SIG-M5 (cell line): ENCODE measurements around the gene CCDC28B.

ENCODE experiments used
- DNase-seq: peaks from one replicate; lab custom pipeline; 2025; lab: John Stamatoyannopoulos, UW

CCDC28B gene

GRCh38 chr1:32194984-32195383 is 5.4 kb upstream of the CCDC28B start:
- no peak for DNase-seq

DNA sequence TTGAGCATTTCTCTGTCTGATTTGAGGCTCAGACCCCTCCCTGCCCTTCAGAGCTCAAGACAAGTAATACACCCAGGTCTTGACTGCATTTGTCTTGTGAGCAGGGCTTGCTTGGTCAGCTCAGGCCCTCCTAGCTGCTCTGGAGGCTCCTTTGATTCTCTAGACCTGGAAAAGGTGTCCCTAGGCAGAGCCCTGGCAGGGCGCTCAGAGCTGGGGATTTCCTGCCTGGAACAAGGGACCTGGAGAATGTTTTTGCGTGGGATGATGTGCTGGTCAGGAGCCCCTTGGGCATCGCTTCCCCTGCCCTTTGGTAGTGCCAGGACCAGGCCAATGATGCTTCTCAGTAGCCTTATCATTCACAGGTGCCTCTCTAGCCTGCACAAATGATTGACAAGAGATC is 4.9 kb upstream of the CCDC28B start:
- no peak for DNase-seq

DNA sequence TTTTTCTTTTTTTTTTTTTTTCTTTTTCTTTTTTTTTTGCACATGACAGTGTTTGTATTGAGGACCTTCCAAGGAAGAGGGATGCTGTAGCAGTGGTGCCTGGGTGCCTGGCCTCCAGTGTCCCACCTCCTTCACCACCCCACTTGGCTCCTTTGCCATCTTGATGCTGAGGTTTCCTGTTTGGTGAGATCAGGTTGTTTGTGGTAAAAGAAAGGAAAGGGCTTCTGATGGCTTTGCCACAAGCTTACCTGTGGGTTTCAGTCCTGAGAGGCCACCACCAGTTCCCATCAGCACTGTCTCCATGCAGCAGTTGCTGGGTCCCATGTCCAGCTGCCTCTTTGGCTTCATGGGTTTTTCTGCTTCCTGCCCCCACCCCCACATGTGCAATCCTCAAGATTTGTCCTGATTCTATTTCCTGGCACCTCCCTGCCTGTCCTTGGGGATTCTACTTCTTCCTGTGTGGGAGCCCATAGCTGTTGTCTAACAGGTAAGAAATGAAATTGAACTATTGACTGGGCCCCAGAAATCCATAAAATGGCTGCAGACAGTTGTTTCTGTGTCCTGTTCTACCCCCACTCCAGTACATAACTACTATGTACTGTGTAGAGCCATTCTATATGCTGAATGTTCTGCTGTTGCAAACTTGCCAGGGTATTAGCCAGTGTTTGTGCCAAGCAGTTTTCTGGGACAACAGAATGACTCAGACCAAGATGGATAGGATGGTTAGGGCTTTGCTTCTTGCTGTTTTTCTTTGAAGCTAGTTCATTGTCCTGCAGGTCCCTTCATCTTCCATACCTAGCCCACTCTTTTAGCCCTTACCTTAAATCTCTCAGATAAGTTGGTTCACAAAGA is 4.2 kb upstream of the CCDC28B start:
- no peak for DNase-seq

DNA sequence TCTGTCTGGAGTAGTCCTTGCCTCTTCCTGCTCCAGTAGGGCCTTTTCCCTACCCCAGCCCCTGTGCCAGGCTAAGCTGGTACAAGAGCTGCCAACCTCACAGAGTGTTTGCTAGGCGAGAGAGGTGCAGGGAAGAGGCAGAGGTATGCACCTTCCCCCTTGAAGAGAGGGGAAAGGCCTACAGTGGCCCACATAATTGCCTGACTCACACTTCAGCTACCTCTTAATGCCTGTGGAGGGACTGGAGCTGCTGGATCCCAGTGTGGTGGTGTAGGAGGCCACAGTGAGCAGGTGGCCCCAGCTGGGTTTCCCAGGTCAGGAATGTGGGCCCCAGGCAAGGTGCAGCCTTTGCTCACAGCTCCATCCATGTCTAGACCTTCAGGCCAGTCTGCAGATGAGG is 3.3 kb upstream of the CCDC28B start:
- no peak for DNase-seq

- DNase-seq, result no peak
Measured at GRCh38 chr1:32197837-32198236, 2.6 kb upstream of the CCDC28B start.

- no peak for DNase-seq
Measured at GRCh38 chr1:32198237-32199042, 2.0 kb upstream of the CCDC28B start.

DNA sequence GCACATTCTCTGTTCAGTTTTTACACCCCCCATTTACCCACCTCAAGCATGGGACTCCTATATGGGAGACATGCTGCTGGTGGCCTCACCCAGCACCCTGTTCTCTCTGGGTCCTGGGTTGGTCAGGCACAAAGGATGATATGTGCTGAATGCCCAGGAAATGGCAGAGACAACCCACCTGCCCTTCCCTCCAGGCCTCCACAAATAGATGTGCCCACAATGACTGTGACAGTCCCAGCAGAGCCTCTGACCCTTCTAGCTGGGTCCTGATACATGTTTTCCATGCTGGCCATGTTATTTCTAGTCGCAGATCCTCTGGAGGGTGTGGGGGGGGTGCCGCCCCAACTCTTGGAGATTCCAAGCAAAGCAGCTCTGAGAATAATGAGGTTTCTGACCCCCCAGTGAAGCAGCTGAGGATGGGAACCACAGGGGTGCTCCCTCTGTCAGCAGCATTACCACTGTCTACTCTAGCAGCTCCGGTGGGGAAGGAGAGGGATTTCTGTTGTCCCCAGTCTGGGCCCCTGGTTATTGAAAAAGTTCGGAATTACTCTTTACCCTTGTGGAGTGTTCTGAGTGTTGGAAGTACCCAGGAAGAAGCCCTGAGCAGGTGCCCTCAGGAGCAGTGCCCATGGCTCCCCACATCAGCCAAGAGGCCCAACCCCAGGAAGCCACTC is 1.2 kb upstream of the CCDC28B start:
- no peak for DNase-seq

DNA sequence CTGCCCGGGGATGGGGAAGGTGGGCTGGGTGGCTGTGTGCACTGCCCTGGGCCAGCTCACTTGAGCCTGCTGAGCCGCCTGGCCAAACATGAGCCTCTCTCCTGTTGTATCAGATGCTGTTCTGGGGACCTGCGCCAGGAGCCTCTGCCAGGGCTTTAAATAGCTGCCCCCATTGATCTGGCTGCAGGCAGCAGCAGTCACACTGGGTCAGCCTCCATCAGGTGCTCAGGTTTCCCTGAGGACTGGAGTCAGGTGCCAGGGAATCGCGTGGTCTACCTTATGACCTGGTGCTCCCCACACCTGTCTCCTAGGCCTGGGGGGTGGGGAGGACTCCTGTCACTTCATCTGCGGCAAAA is 700 bp upstream of the CCDC28B start:
- DNase-seq, result no peak

GRCh38 chr1:32201011-32201855 is 838 bp downstream of the CCDC28B start:
- no peak for DNase-seq

DNA sequence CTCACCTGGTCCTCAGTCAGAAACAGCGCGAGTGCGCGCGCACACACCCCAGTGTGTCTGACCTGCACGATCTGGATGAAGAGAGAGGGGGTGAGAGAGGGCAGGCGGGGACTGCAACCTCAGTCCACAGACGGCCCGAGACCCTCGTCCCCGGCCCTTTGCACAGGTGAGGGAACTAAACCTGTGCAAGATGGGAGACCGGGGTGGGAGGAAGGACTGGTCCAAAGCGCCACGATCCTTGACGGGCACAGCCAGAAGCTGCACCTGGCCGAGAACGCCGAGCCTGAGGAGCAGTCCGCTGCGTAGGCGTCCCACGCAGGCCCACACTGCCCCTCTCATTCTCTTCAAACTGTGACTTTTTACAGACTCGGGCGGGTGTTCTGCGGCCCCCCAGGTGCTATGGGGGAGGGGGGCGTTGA is 4.6 kb downstream of the CCDC28B start:
- no peak for DNase-seq

GRCh38 chr1:32205401-32206370 is 5.3 kb downstream of the CCDC28B start, which contains the start of gene IQCC:
Gene IQCC, plus strand, starts transcription at chr1:32205671. Its CDS starts 11 bp downstream, at chr1:32205682.
- no peak for DNase-seq

DNA sequence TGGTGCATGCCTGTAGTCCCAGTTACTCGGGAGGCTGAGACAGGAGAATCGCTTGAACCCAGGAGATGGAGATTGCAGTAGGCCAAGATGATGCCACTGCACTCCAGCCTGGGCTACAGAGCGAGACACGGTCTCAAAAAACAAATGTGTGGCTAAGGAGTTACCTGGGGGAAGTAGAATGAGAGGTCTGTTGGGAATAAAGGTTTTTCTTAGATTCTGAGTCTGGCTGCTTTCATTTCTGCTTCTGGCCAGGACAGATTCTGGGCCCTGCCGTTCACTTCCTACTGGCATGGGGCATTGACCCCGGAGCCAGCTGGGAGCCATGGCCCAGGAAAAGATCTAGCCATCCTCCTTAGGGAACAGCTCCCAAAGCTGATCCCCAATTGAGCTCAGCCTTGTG is 8.1 kb downstream of the CCDC28B start:
- no peak for DNase-seq

- no peak for DNase-seq
Measured at GRCh38 chr1:32208891-32209328, 8.5 kb downstream of the CCDC28B start, which contains the start of gene DCDC2B. Gene DCDC2B, plus strand, starts transcription at chr1:32209089. Its CDS starts 5 bp downstream, at chr1:32209094.

GRCh38 chr1:32215629-32216480 is 15.5 kb downstream of the CCDC28B start:
- DNase-seq, result no peak

GRCh38 chr1:32216566-32216965 is 16.2 kb downstream of the CCDC28B start:
- DNase-seq, result no peak

DNA sequence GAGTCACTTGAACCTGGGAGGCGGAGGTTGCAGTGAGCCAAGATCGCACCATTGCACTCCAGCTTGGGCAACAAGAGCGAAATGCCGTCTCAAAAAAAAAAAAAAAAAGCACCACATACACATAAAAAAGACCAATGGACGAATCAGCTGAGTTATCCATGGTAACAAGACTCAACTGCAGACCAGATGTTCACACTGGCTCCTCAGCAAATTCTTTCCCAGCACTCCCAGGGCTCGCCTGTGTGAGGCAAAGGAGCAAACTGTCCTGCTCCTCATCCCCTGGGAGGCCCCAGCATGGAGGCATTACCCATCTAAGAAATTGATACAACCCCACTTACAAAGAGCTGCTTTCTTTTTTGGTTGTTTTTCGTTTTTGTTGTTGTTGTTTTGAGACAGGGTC is 18.6 kb downstream of the CCDC28B start:
- DNase-seq, result no peak

DNA sequence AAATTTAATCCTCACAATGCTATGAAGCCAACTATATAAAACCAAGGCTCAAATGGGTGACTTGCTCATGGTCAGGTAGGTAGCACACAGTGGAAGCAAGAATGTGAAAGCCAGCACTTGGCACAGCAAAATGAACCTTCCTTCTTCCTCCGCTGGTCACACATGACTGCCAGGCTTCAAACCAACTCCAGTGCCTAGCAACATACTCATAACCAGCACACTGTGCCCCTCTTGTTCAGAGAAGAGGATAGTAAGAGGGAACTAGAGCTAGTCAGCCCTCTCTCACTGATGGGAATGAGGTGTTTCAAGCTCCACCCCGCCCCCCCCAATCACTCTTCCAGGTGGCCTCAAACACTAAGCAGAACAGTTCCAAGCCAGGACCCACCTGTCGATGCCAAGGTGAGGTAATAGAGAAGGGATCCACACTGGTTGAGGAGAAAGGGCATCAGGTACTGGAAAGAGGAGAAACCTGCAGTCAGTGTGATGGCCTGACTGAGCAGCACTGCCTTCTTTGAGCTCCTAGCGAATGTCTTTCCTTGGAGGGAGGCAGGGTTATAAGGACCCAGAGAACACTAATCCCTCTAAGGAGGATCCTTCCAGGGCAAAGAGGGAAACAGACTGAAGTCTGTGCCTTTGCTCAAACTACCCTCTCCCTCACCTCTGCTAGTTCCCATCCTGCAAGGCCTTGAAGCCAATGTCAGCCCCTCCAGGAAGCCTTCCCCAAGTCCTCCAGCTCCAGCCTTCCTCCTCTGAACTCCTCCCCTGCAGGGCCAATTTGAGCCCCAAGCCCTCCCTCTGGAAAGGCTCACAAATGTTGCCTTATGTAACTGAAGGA is 20.6 kb downstream of the CCDC28B start:
- DNase-seq, result no peak

DNA sequence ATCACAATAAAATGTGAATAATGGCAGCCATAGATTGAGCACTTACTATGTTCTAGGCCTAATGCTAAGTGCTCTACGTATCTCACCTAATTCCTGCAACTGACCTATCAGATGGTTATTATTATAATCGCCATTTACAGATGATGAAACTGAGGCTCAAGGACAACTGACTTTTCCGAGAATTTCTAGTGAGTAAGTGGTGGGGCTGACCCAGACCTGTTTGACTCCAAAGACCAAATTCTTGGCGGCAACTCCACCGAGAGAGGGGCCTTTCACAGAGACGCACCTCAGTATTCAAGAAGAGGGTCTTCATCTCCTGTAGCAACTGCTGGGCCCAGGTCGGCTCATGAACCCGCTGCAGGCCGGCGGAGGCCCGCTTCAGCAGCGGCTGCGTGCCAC is 21.2 kb downstream of the CCDC28B start:
- no peak for DNase-seq
